Measurements from ENCODE around the gene THADA.

- TF ChIP-seq CTCF (IDR thresholded peaks at IDR 0.05; ENCODE audit: extremely low read depth in 1 of 2, insufficient read depth in 1 of 2, low read depth in 1 of 2, low read length in 2 of 2): no peak
- TF ChIP-seq MYC (IDR thresholded peaks at IDR 0.05; ENCODE audit: low read depth, low read length): no peak
- no peak for TF ChIP-seq POLR2A (IDR thresholded peaks at IDR 0.05; ENCODE audit: low read depth, low read length)
- no peak for TF ChIP-seq MAX (IDR thresholded peaks at IDR 0.05; ENCODE audit: insufficient read depth, insufficient read length)
- TF ChIP-seq EZH2 (IDR thresholded peaks at IDR 0.05; ENCODE audit: borderline replicate concordance, low read depth, low read length, severe bottlenecking): no peak
- no peak for TF ChIP-seq POLR2AphosphoS5 (IDR thresholded peaks at IDR 0.05; ENCODE audit: insufficient read depth, low read depth, low read length)
- TF ChIP-seq FOS (IDR thresholded peaks at IDR 0.05; ENCODE audit: borderline replicate concordance, insufficient read depth, low read length): no peak
- TF ChIP-seq JUN (IDR thresholded peaks at IDR 0.05; ENCODE audit: borderline replicate concordance, insufficient read depth, insufficient read length, low read depth): no peak
Measured at GRCh38 chr2:43375746-43376522, 219.9 kb downstream of the THADA start.

Data from endothelial cell of umbilical vein (primary cell).